ENCODE results near the gene CNKSR2. TPM values are rescaled to one million over a fixed set of nuclear protein-coding genes. Genes with fewer than 3 reads are reported as not detected.
A peak's percentile ranks its signal among the peaks of the same experiment; 100 is the strongest.

The CNKSR2 gene
- total RNA-seq, 1 donor from 2014 or later = 54.5 TPM

- Histone ChIP-seq H3K4me2 (no peak overlapping the region), H3K4me1 (no peaks in the 10 kb centered on the region), H3K79me2 (ENCODE audit: low read depth) (no peaks in the 10 kb centered on the region), H2AFZ (replicated peaks) (no peak overlapping the region), H3K9me3 (ENCODE audit: low read depth) (peaks cover 5% of the 10 kb centered on the region), H3F3A (ENCODE audit: low read depth) (no peaks in the 10 kb centered on the region), H3K9ac (no peak overlapping the region), H3K27ac (no peak overlapping the region), H4K20me1 (ENCODE audit: low read depth) (no peaks in the 10 kb centered on the region), H3K36me3 (peaks cover 9% of the 10 kb centered on the region), H3K27me3 (no peaks in the 10 kb centered on the region), H3K4me3 (no peak overlapping the region)
- TF ChIP-seq EZH2 (IDR thresholded peaks at IDR 0.05) (no peak), EZH2phosphoT487 (IDR thresholded peaks at IDR 0.05) (no peak), CTCF (IDR thresholded peaks at IDR 0.05) (no peak)
- DNase-seq (ENCODE audit: low spot score) = no peak
- Mint-ChIP-seq H3K4me3 (no peak overlapping the region), H3K27me3 (ENCODE audit: insufficient read depth, low read depth) (no peaks in the 10 kb centered on the region), H3K4me1 (no peaks in the 10 kb centered on the region), H3K27ac (no peak overlapping the region), H3K9me3 (peaks cover 16% of the 10 kb centered on the region), H3K36me3 (peaks cover 13% of the 10 kb centered on the region)
These were observed 211.8 kb downstream of the CNKSR2 start for GRCh38 chrX:21586001-21586400.

GRCh38 chrX:21590012-21590776 lies 216.0 kb downstream of the CNKSR2 start:
- no peak overlapping the region for H2AFZ ChIP-seq (replicated peaks)
- no peaks in the 10 kb centered on the region for H3K27me3 ChIP-seq
- H3K4me2 ChIP-seq = no peak overlapping the region
- H3K36me3 ChIP-seq = peaks cover 4% of the 10 kb centered on the region
- H3K27ac Mint-ChIP-seq = no peak overlapping the region
- H3F3A ChIP-seq (ENCODE audit: low read depth) = no peaks in the 10 kb centered on the region
- H3K27me3 Mint-ChIP-seq (ENCODE audit: insufficient read depth, low read depth) = no peaks in the 10 kb centered on the region
- H3K4me1 Mint-ChIP-seq = no peaks in the 10 kb centered on the region
- no peaks in the 10 kb centered on the region for H4K20me1 ChIP-seq (ENCODE audit: low read depth)
- H3K79me2 ChIP-seq (ENCODE audit: low read depth) = no peaks in the 10 kb centered on the region
- H3K36me3 Mint-ChIP-seq = peaks cover 13% of the 10 kb centered on the region
- H3K27ac ChIP-seq = no peak overlapping the region
- peaks cover 11% of the 10 kb centered on the region for H3K9me3 ChIP-seq (ENCODE audit: low read depth)
- H3K4me1 ChIP-seq = no peaks in the 10 kb centered on the region
- no peak for DNase-seq (ENCODE audit: low spot score)
- no peak for TF ChIP-seq EZH2 (IDR thresholded peaks at IDR 0.05)
- TF ChIP-seq CTCF (IDR thresholded peaks at IDR 0.05) = no peak
- no peak for TF ChIP-seq EZH2phosphoT487 (IDR thresholded peaks at IDR 0.05)
- no peak overlapping the region for H3K9ac ChIP-seq
- H3K4me3 Mint-ChIP-seq = no peak overlapping the region
- H3K4me3 ChIP-seq = no peak overlapping the region
- H3K9me3 Mint-ChIP-seq = peaks cover 16% of the 10 kb centered on the region

- H3F3A ChIP-seq (ENCODE audit: low read depth) = no peaks in the 10 kb centered on the region
- Mint-ChIP-seq H3K27me3 (ENCODE audit: insufficient read depth, low read depth) (no peaks in the 10 kb centered on the region), H3K9me3 (no peaks in the 10 kb centered on the region), H3K4me3 (no peak overlapping the region), H3K36me3 (no peaks in the 10 kb centered on the region), H3K27ac (peak overlapping the region; percentile 43), H3K4me1 (peaks cover 7% of the 10 kb centered on the region)
- H3K9ac ChIP-seq = no peak overlapping the region
- H3K27ac ChIP-seq = no peak overlapping the region
- no peak overlapping the region for H3K4me2 ChIP-seq
- no peaks in the 10 kb centered on the region for H3K27me3 ChIP-seq
- DNase-seq (ENCODE audit: low spot score) = no peak
- H3K9me3 ChIP-seq (ENCODE audit: low read depth) = peaks cover 5% of the 10 kb centered on the region
- H2AFZ ChIP-seq (replicated peaks) = no peak overlapping the region
- no peaks in the 10 kb centered on the region for H4K20me1 ChIP-seq (ENCODE audit: low read depth)
- H3K79me2 ChIP-seq (ENCODE audit: low read depth) = no peaks in the 10 kb centered on the region
- no peak for TF ChIP-seq EZH2phosphoT487 (IDR thresholded peaks at IDR 0.05)
- no peak for TF ChIP-seq EZH2 (IDR thresholded peaks at IDR 0.05)
- TF ChIP-seq CTCF (IDR thresholded peaks at IDR 0.05) = no peak
- no peaks in the 10 kb centered on the region for H3K4me1 ChIP-seq
- H3K4me3 ChIP-seq = no peak overlapping the region
- no peaks in the 10 kb centered on the region for H3K36me3 ChIP-seq
These were observed 231.8 kb downstream of the CNKSR2 start for GRCh38 chrX:21606002-21606401.

Data from neural progenitor cell (in vitro differentiated cells).